Esophagus muscularis mucosa (tissue), 3 donors: Measurements from ENCODE around the gene GRIK5.

Experiments
- EP300 ChIP-seq: sonication (generic); formaldehyde crosslinking; IDR thresholded peaks from one replicate; pipeline ENCODE4 v1.6.1; 2017; ENCODE audit warnings: antibody characterized with exemption
- POLR2AphosphoS5 ChIP-seq, 2 donors: sonication (generic); formaldehyde crosslinking; IDR thresholded peaks; one replicate each; pipeline ENCODE4 v1.6.1; 2017; ENCODE audit warnings: antibody characterized with exemption in 2 of 2

DNA sequence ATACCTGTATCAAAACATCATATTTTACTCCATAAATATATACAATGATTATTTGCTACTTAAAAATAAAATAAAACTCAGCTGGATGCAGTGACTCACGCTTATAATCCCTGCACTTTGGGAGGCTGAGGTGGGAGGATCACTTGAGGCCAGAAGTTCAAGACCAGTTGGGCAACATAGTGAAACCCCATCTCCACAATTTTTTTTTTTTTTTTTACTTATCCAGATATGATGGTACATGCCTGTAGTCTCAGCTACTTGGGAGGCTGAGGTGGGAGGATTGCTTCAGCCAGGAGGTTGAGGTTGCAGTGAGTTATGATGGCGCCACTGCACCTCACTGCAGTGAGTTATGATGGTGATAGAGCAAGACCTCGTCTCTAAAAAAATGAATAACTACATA is 39.9 kb upstream of the GRIK5 start:
- TF ChIP-seq POLR2AphosphoS5 (IDR thresholded peaks at IDR 0.05) (no peak), EP300 (no peak)
